ENCODE measurements around the gene SLC6A5. TPM values are rescaled to one million over a fixed set of nuclear protein-coding genes. Genes with fewer than 3 reads are reported as not detected.
"Not testable (repeated sequence)": the region's sequence is repeated elsewhere in the genome, so short reads cannot be mapped to it uniquely, and the experiment has no call there.

The SLC6A5 gene
- total RNA-seq = not detected

- intact Hi-C loops (cut with DNase I) = no loop called here
- H3K4me3 ChIP-seq = no peak within 1 kb of the TSS
- DNase-seq (ENCODE audit: extremely low spot score in 2 of 2) = no peak
- H3K4me1 ChIP-seq = peaks cover 11% of the 10 kb centered on the region
- TF ChIP-seq POLR2AphosphoS5 (IDR thresholded peaks at IDR 0.05; ENCODE audit: insufficient read depth in 1 of 2, low read depth in 1 of 2) (no peak), CTCF (IDR thresholded peaks at IDR 0.05) (no peak), POLR2A (IDR thresholded peaks at IDR 0.05) (no peak)
- no peak within 1 kb of the TSS for H3K27ac ChIP-seq
- no peaks in the 10 kb centered on the region for H3K9me3 ChIP-seq
- no peaks in the 10 kb centered on the region for H3K36me3 ChIP-seq
- peaks cover 14% of the 10 kb centered on the region for H3K27me3 ChIP-seq
These were observed at the start of gene SLC6A5 for GRCh38 chr11:20599221-20600019. Gene SLC6A5, plus strand, starts transcription at chr11:20599608. Its CDS starts 65 bp downstream, at chr11:20599673.

- no peak overlapping the region for H3K27ac ChIP-seq
- intact Hi-C loops (cut with DNase I) = no loop called here
- H3K36me3 ChIP-seq = no peaks in the 10 kb centered on the region
- DNase-seq (ENCODE audit: extremely low spot score in 2 of 2) = no peak
- H3K9me3 ChIP-seq = no peaks in the 10 kb centered on the region
- H3K27me3 ChIP-seq = no peaks in the 10 kb centered on the region
- TF ChIP-seq POLR2AphosphoS5 (IDR thresholded peaks at IDR 0.05; ENCODE audit: insufficient read depth in 1 of 2, low read depth in 1 of 2) (no peak), CTCF (IDR thresholded peaks at IDR 0.05) (no peak), POLR2A (IDR thresholded peaks at IDR 0.05) (no peak)
- no peaks in the 10 kb centered on the region for H3K4me1 ChIP-seq
- H3K4me3 ChIP-seq = no peak overlapping the region
These were observed 48.3 kb upstream of the SLC6A5 start for GRCh38 chr11:20551096-20551495.

GRCh38 chr11:20555783-20556182 is 43.6 kb upstream of the SLC6A5 start:
- Histone ChIP-seq H3K9me3 (no peaks in the 10 kb centered on the region), H3K27ac (no peak overlapping the region), H3K4me1 (no peaks in the 10 kb centered on the region), H3K36me3 (no peaks in the 10 kb centered on the region), H3K27me3 (no peaks in the 10 kb centered on the region), H3K4me3 (no peak overlapping the region)
- no peak for DNase-seq (ENCODE audit: extremely low spot score in 2 of 2)
- intact Hi-C loops (cut with DNase I) = no loop called here
- TF ChIP-seq POLR2A (IDR thresholded peaks at IDR 0.05) (no peak), CTCF (IDR thresholded peaks at IDR 0.05) (no peak)

- H3K4me1 ChIP-seq; H3K36me3 ChIP-seq; intact Hi-C loops (cut with DNase I); H3K27me3 ChIP-seq; H3K9me3 ChIP-seq; H3K4me3 ChIP-seq; DNase-seq (ENCODE audit: extremely low spot score in 2 of 2); H3K27ac ChIP-seq: not testable (repeated sequence)
These were observed 43.0 kb upstream of the SLC6A5 start for GRCh38 chr11:20556396-20556795.

- H3K4me1 ChIP-seq = no peaks in the 10 kb centered on the region
- H3K9me3 ChIP-seq = no peaks in the 10 kb centered on the region
- H3K27ac ChIP-seq = no peak overlapping the region
- no peaks in the 10 kb centered on the region for H3K27me3 ChIP-seq
- TF ChIP-seq CTCF (IDR thresholded peaks at IDR 0.05) = no peak
- TF ChIP-seq POLR2AphosphoS5 (IDR thresholded peaks at IDR 0.05; ENCODE audit: insufficient read depth in 1 of 2, low read depth in 1 of 2) = no peak
- no peak for TF ChIP-seq POLR2A (IDR thresholded peaks at IDR 0.05)
- H3K4me3 ChIP-seq = no peak overlapping the region
- intact Hi-C loops (cut with DNase I) = no loop called here
- H3K36me3 ChIP-seq = no peaks in the 10 kb centered on the region
- DNase-seq (ENCODE audit: extremely low spot score in 2 of 2) = no peak
These were observed 40.7 kb upstream of the SLC6A5 start for GRCh38 chr11:20558741-20559140.

Data from vagina (tissue), 2 donors.